ENCODE measurements around the gene ERBB2. TPM values are rescaled to one million over a fixed set of nuclear protein-coding genes. Genes with fewer than 3 reads are reported as not detected.

ERBB2 gene
- total RNA-seq, 1 donor, result 44.2 TPM

GRCh38 chr17:39715375-39716072 lies 15.7 kb downstream of the ERBB2 start:
- peaks cover 50% of the 10 kb centered on the region for H3K36me3 ChIP-seq (ENCODE audit: insufficient read depth, low read length)
- no peaks in the 10 kb centered on the region for H4K20me1 ChIP-seq (ENCODE audit: insufficient read depth, low read length)

GRCh38 chr17:39716073-39716818 lies 16.4 kb downstream of the ERBB2 start:
- H3K4me1 ChIP-seq (ENCODE audit: insufficient read depth, low read length), result no peaks in the 10 kb centered on the region
- H3K79me2 ChIP-seq (ENCODE audit: insufficient read depth, low read length), result no peaks in the 10 kb centered on the region
- peaks cover 47% of the 10 kb centered on the region for H3K36me3 ChIP-seq (ENCODE audit: insufficient read depth, low read length)
- no peaks in the 10 kb centered on the region for H4K20me1 ChIP-seq (ENCODE audit: insufficient read depth, low read length)
- no peak for TF ChIP-seq CTCF (IDR thresholded peaks at IDR 0.05; ENCODE audit: extremely low read depth, low read depth, low read length)
- H3K27ac ChIP-seq (ENCODE audit: low read depth, low read length), result no peak overlapping the region
- H3K9me3 ChIP-seq (ENCODE audit: low read depth, low read length), result no peaks in the 10 kb centered on the region
- no peak overlapping the region for H3K4me3 ChIP-seq (ENCODE audit: insufficient read depth, low read length)
- H3K27me3 ChIP-seq (ENCODE audit: insufficient read depth, low read length), result no peaks in the 10 kb centered on the region
- H2AFZ ChIP-seq (ENCODE audit: low read length), result no peak overlapping the region
- DNase-seq (ENCODE audit: insufficient read length, low spot score, missing footprints), result peak; percentile 17
- no peak overlapping the region for H3K4me2 ChIP-seq (ENCODE audit: insufficient read depth, low read length)

More at GRCh38 chr17:39715375-39716072, 15.7 kb downstream of the ERBB2 start:
- peak; percentile 67 for DNase-seq (ENCODE audit: insufficient read length, low spot score, missing footprints)
- H3K79me2 ChIP-seq (ENCODE audit: insufficient read depth, low read length), result no peaks in the 10 kb centered on the region
- H3K27ac ChIP-seq (ENCODE audit: low read depth, low read length), result no peak overlapping the region
- TF ChIP-seq CTCF (IDR thresholded peaks at IDR 0.05; ENCODE audit: extremely low read depth, low read depth, low read length), result no peak
- H3K27me3 ChIP-seq (ENCODE audit: insufficient read depth, low read length), result no peaks in the 10 kb centered on the region
- no peaks in the 10 kb centered on the region for H3K4me1 ChIP-seq (ENCODE audit: insufficient read depth, low read length)
- no peak overlapping the region for H3K4me3 ChIP-seq (ENCODE audit: insufficient read depth, low read length)
- no peaks in the 10 kb centered on the region for H3K9me3 ChIP-seq (ENCODE audit: low read depth, low read length)
- no peak overlapping the region for H2AFZ ChIP-seq (ENCODE audit: low read length)
- H3K4me2 ChIP-seq (ENCODE audit: insufficient read depth, low read length), result no peak overlapping the region

DNA sequence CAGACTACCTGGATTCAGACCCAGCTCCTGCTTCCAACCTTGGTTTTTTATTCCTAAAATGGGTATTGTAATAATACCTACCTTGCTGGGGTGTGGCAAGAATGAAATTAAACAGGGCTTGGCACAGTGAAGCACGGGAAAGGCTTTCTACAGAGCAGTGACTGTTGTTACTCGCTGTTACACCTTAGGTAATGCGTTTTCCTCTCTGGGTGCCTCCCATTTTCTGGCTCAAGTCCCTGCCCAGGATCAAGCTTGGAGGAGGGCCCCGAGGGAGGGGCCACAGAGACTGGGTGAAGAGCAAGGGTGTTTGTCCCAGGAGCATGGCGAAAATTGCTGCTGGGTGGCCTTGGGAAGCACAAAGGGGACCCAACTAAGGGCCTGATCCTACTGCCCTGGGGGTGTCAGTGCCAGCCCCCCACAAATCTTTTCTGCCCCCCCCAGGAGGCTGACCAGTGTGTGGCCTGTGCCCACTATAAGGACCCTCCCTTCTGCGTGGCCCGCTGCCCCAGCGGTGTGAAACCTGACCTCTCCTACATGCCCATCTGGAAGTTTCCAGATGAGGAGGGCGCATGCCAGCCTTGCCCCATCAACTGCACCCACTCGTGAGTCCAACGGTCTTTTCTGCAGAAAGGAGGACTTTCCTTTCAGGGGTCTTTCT lies 17.1 kb downstream of the ERBB2 start:
- Histone ChIP-seq H3K4me2 (ENCODE audit: insufficient read depth, low read length) (no peak overlapping the region), H3K36me3 (ENCODE audit: insufficient read depth, low read length) (peaks cover 47% of the 10 kb centered on the region), H3K4me1 (ENCODE audit: insufficient read depth, low read length) (no peaks in the 10 kb centered on the region), H4K20me1 (ENCODE audit: insufficient read depth, low read length) (no peaks in the 10 kb centered on the region), H3K27ac (ENCODE audit: low read depth, low read length) (no peak overlapping the region), H3K27me3 (ENCODE audit: insufficient read depth, low read length) (no peaks in the 10 kb centered on the region), H3K79me2 (ENCODE audit: insufficient read depth, low read length) (no peaks in the 10 kb centered on the region), H3K4me3 (ENCODE audit: insufficient read depth, low read length) (no peak overlapping the region), H3K9me3 (ENCODE audit: low read depth, low read length) (no peaks in the 10 kb centered on the region), H2AFZ (ENCODE audit: low read length) (no peak overlapping the region)
- no peak for TF ChIP-seq CTCF (IDR thresholded peaks at IDR 0.05; ENCODE audit: extremely low read depth, low read depth, low read length)
- peak; percentile 44 for DNase-seq (ENCODE audit: insufficient read length, low spot score, missing footprints)

- Histone ChIP-seq H2AFZ (ENCODE audit: low read length) (no peak overlapping the region), H3K79me2 (ENCODE audit: insufficient read depth, low read length) (no peaks in the 10 kb centered on the region), H3K36me3 (ENCODE audit: insufficient read depth, low read length) (peaks cover 46% of the 10 kb centered on the region), H3K27ac (ENCODE audit: low read depth, low read length) (no peak overlapping the region), H3K4me1 (ENCODE audit: insufficient read depth, low read length) (no peaks in the 10 kb centered on the region), H3K9me3 (ENCODE audit: low read depth, low read length) (no peaks in the 10 kb centered on the region), H3K4me2 (ENCODE audit: insufficient read depth, low read length) (no peak overlapping the region), H4K20me1 (ENCODE audit: insufficient read depth, low read length) (no peaks in the 10 kb centered on the region), H3K4me3 (ENCODE audit: insufficient read depth, low read length) (no peak overlapping the region), H3K27me3 (ENCODE audit: insufficient read depth, low read length) (no peaks in the 10 kb centered on the region)
- TF ChIP-seq CTCF (IDR thresholded peaks at IDR 0.05; ENCODE audit: extremely low read depth, low read depth, low read length), result no peak
- DNase-seq (ENCODE audit: insufficient read length, low spot score, missing footprints), result no peak
Measured at GRCh38 chr17:39717660-39718059, 17.8 kb downstream of the ERBB2 start.

All from osteoblast (primary cell).